GM12892 (cell line): ENCODE data around the gene TMEM97.

Experiments
- POLR2A ChIP-seq: IDR thresholded peaks from 2 replicates; pipeline ENCODE4 v1.6.1; 2011; ENCODE audit warnings: low read depth, low read length, control low read depth
- POLR2AphosphoS5 ChIP-seq: IDR thresholded peaks from 2 replicates; pipeline ENCODE4 v1.6.1; 2011; ENCODE audit warnings: low read depth, low read length, control low read depth
- TAF1 ChIP-seq: IDR thresholded peaks from 2 replicates; pipeline ENCODE4 v1.6.1; 2011; ENCODE audit warnings: low read depth, mild to moderate bottlenecking, control low read depth, low read length, borderline replicate concordance

DNA sequence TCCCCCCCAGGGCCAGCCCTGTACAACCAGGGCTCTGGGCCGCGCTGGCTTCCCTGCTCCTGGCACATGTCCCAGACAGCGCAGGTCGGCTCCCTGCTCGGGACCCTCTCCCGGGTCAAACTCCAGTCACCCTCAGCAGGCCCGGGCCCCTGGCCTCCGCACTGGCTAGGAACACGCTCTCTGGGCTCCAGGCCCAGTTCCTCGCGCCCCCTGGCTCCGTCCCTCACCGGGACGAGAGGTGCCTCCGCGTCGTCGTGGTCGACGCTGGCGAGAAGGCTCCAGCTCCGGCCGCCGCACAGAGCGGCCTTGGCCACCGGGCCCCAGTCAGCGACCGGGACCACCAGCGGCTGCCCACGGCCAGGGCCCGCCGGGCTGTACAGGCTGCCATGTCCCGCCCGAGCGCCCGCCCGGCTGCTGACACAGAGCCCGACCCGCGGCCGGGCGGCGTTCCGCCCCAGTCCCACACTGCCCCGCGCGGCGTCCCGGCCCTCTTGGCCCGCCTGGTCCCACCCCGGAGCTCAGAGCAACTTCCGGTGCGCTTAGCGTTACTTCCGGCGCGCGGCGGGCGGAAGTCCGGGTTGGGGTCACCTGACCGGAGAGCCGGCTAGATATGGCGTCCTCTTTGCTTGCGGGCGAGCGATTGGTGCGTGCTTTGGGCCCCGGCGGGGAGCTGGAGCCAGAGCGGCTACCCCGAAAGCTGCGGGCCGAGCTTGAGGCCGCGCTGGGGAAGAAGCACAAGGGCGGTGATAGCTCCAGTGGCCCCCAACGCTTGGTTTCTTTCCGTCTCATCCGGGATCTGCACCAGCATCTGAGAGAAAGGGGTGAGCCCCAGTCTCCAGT is 38.3 kb downstream of the TMEM97 start, which contains the start of gene POLDIP2:
- peak; percentile 95; the same call in 1 of the 2 replicates for TF ChIP-seq POLR2A
- peak; percentile 77 for TF ChIP-seq POLR2AphosphoS5
- peak; percentile 72 for TF ChIP-seq TAF1
